Gastroesophageal sphincter (tissue), 4 donors: ENCODE data around the gene DYRK3. TPM values are rescaled to one million over a fixed set of nuclear protein-coding genes. Genes with fewer than 3 reads are reported as not detected.

Source experiments
- ATAC-seq: fragments of 150-250 bp; one replicate; pipeline ENCODE4 v1.9.1; 2016; ENCODE audit warnings: mild to moderate bottlenecking, moderate library complexity
- H3K27ac ChIP-seq, 4 donors: fragments of 200-600 bp; sonication (generic) in 3 of 4; 1 replicate in 3 of 4; 2 replicates in 1 of 4; pipeline ENCODE4 v1.5.1; 2016 to 2019
- H3K27me3 ChIP-seq: fragments of 200-600 bp; sonication (generic); one replicate; pipeline ENCODE4 v1.5.1; 2019
- H3K36me3 ChIP-seq, 2 donors: fragments of 200-600 bp; sonication (generic); one replicate each; pipeline ENCODE4 v1.5.1; 2019; ENCODE audit warnings: control low read depth in 1 of 2
- H3K4me1 ChIP-seq, 3 donors: fragments of 200-600 bp; sonication (generic); 1 replicate in 2 of 3; 2 replicates in 1 of 3; pipeline ENCODE4 v1.5.1; 2016 to 2019; ENCODE audit warnings: control low read depth in 2 of 3
- H3K4me3 ChIP-seq, 2 donors: fragments of 200-600 bp; sonication (generic); one replicate each; pipeline ENCODE4 v1.5.1; 2019; ENCODE audit warnings: mild to moderate bottlenecking in 1 of 2, moderate library complexity in 1 of 2
- H3K9me3 ChIP-seq, 3 donors: fragments of 200-600 bp; sonication (generic); one replicate each; pipeline ENCODE4 v1.5.1; 2017 to 2019; ENCODE audit warnings: control low read depth in 2 of 3
- EP300 ChIP-seq: sonication (generic); formaldehyde crosslinking; IDR thresholded peaks from one replicate; pipeline ENCODE4 v1.6.1; 2017; ENCODE audit warnings: antibody characterized with exemption, mild to moderate bottlenecking
- POLR2A ChIP-seq, 2 donors: fragments of 450-650 bp; IDR thresholded peaks; one replicate each; pipeline ENCODE4 v1.6.1; 2017; ENCODE audit warnings: antibody characterized with exemption in 2 of 2, mild to moderate bottlenecking in 2 of 2, moderate library complexity in 1 of 2
- POLR2AphosphoS5 ChIP-seq: sonication (generic); formaldehyde crosslinking; IDR thresholded peaks from one replicate; pipeline ENCODE4 v1.6.1; 2017; ENCODE audit warnings: antibody characterized with exemption
- WGBS, 2 donors: methylation state at CpG; one replicate each; pipeline ENCODE4 v1.1.5; 2018; ENCODE audit warnings: low coverage in 1 of 2; 5-methylcytosine and 5-hydroxymethylcytosine counted together
- total RNA-seq, 4 donors: library from RNA; depleted of rRNA; stranded (reverse); fragments of >200 nt; gene quantifications; one replicate each; pipeline ENCODE4 v1.1.0, GENCODE V29; 2016
- TF ChIP-seq, protein P1 (sequence below), 4 experiments: fragments of 200-600 bp in 2 of 4; fragments of 450-650 bp in 2 of 4; sonication (generic) in 1 of 4; IDR thresholded peaks; one replicate each; pipeline ENCODE4 v1.5.1; 2017 to 2019; ENCODE audit warnings: antibody characterized with exemption in 4 of 4, mild to moderate bottlenecking in 2 of 4, moderate library complexity in 2 of 4

The DYRK3 gene
- total RNA-seq, 4 donors from 2014 or later = 5.0 to 14.9 (median 8.4) TPM

DNA sequence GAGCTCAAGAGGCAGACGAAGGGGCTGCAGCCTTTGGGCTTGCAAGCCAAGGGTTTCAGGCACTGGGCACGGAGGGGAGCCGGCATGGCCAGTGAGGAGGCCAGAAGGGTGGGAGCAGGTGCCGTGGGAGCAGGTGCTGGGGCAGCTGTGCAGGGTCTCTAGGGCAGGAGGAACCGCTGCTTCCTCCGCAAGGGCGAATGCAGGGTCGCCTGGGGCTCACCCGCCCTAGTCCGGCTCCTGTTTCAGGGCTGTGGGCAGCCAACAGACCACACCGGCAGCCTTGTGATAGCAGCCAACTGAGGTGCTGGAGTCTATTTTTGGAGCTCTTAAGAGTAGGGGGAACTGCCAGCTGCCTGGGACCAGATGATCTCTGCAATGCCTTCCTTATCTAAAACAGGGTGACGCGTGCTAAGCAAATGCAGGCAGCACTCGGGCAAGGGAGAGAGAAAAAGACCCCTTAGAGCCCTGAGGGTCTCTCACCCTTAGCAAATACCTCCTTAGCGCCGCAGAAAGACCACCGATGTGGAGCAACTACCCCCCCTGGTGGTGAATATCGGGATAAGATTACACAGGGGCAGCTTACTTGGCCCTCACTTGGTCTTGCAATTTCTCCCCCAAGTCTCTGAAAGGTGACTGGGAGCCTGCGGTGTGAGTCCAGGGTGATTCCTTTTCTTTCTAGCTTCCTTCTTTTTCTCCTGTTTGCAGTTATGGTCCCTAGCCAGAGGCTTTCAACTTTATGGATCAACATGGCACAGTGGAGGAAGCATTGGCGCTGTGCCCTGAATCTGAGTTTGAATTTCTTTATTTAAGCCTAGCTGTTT, 28.7 kb downstream of the DYRK3 start:
- TF ChIP-seq, protein P1, sequence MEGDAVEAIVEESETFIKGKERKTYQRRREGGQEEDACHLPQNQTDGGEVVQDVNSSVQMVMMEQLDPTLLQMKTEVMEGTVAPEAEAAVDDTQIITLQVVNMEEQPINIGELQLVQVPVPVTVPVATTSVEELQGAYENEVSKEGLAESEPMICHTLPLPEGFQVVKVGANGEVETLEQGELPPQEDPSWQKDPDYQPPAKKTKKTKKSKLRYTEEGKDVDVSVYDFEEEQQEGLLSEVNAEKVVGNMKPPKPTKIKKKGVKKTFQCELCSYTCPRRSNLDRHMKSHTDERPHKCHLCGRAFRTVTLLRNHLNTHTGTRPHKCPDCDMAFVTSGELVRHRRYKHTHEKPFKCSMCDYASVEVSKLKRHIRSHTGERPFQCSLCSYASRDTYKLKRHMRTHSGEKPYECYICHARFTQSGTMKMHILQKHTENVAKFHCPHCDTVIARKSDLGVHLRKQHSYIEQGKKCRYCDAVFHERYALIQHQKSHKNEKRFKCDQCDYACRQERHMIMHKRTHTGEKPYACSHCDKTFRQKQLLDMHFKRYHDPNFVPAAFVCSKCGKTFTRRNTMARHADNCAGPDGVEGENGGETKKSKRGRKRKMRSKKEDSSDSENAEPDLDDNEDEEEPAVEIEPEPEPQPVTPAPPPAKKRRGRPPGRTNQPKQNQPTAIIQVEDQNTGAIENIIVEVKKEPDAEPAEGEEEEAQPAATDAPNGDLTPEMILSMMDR (IDR thresholded peaks at IDR 0.05) = peak; percentile 79 to 96 (median 84)
- TF ChIP-seq POLR2AphosphoS5 (peak; percentile 20), POLR2A (IDR thresholded peaks at IDR 0.05) (no peak), EP300 (no peak)
- ATAC-seq = peak; percentile 50
- 13% methylated on average over 9 of the region's 20 CpGs; no CpG with 5 or more reads in 1 of the 2 donors for WGBS, 2 donors
- no peak overlapping the region for H3K27ac ChIP-seq
- H3K9me3 ChIP-seq = no peaks in the 10 kb centered on the region
- H3K27me3 ChIP-seq = peaks cover 4% of the 10 kb centered on the region
- no peaks in the 10 kb centered on the region for H3K36me3 ChIP-seq
- peak overlapping the region in 1 of 2 donors; percentile 23 for H3K4me3 ChIP-seq
- H3K4me1 ChIP-seq = peaks cover 0 to 22% (median 11%) of the 10 kb centered on the region in 3 donors

DNA sequence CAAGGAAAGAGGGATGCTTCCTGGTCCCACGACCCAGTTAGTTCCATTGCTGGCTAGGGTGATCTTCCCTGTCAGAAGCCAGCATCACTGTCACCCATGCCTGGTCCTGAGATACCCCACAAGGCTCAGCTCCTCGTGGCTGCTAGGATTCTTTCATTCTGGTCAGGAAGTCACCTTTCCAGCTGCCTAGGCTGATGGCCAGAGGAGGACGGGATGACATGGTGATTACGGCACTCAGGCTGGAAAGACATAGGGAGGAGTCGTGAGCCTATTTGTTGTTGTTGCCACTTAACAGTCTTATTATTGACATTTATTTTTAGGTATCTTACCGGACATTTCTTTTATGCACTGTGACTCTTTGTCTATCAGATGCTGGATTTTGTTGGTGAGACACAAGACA, 29.4 kb downstream of the DYRK3 start:
- ATAC-seq = no peak
- H3K27ac ChIP-seq = no peak overlapping the region
- no peaks in the 10 kb centered on the region for H3K36me3 ChIP-seq
- no peaks in the 10 kb centered on the region for H3K9me3 ChIP-seq
- TF ChIP-seq EP300 = no peak
- no peak for TF ChIP-seq POLR2A (IDR thresholded peaks at IDR 0.05)
- no peak for TF ChIP-seq POLR2AphosphoS5
- TF ChIP-seq, protein P1 (IDR thresholded peaks at IDR 0.05) = no peak
- WGBS, 2 donors = 45% methylated on average over 5 of the region's 6 CpGs; no CpG with 5 or more reads in 1 of the 2 donors
- peaks cover 0 to 20% (median 11%) of the 10 kb centered on the region in 3 donors for H3K4me1 ChIP-seq
- H3K27me3 ChIP-seq = no peaks in the 10 kb centered on the region
- no peak overlapping the region for H3K4me3 ChIP-seq

DNA sequence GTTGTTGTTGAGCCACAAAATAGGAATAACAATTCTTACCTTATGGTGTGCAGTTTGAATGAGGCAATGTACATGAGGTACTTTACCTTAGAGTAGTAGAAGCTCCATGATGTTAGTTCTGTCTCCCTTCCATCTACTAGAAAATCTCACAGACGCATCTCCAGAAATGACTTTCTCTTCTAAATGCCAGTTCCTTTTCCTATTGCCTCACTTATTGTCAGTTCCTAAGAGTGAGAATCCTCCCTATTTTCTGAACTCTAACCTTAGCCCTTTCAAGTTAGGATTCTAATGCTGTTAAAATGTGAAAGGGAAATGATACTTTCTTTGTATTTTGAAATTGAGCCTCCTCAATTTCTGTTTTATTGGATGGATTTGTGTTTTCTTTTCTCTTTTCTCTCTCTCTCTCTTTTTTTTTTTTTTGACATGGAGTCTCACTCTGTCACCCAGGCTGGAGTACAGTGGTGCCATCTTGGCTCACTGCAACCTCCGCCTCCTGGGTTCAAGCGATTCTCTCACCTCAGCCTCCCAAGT, 30.8 kb downstream of the DYRK3 start:
- H3K4me1 ChIP-seq = peaks cover 0 to 20% (median 11%) of the 10 kb centered on the region in 3 donors
- H3K4me3 ChIP-seq = no peak overlapping the region
- no peak for TF ChIP-seq POLR2A (IDR thresholded peaks at IDR 0.05)
- no peak for TF ChIP-seq POLR2AphosphoS5
- no peak for TF ChIP-seq EP300
- TF ChIP-seq, protein P1 (IDR thresholded peaks at IDR 0.05) = no peak
- no peaks in the 10 kb centered on the region for H3K9me3 ChIP-seq
- H3K36me3 ChIP-seq = no peaks in the 10 kb centered on the region
- WGBS, 2 donors = 92 to 94% methylated on average over 3 of the region's 3 CpGs
- no peaks in the 10 kb centered on the region for H3K27me3 ChIP-seq
- no peak for ATAC-seq
- H3K27ac ChIP-seq = no peak overlapping the region

DNA sequence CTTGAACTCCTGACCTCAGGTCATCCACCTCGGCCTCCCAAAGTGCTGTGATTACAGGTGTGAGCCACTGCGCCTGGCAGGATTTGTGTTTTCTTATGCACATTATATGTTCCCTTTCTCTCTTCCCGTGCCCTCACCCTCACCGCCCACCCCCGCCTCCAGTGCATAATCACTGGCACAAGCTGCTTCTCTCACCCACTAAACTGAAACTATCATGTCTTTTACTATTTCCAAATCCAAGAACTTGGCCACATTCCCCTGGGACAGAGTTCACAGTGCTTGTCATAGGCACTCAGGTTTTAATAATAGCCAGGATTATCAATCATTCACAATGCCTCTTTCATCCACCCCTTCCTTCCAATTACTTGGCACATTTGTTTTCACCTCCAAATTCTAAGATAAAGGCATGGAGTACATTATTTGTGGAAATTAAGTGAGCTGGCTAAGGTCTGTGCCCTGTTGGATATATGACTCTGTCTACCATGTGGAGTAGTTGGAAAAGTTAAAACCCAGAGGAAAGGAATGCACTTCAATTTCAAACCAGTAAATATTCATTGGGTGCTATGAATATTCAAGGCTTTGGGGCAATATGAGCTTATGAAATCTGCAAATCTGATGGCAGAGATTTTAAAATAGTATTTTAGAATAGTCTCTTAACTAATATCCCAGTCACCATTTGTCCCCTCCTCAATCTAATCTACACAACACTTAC, 31.8 kb downstream of the DYRK3 start:
- H3K9me3 ChIP-seq = no peaks in the 10 kb centered on the region
- TF ChIP-seq POLR2AphosphoS5 (no peak), EP300 (no peak), POLR2A (IDR thresholded peaks at IDR 0.05) (no peak)
- TF ChIP-seq, protein P1 (IDR thresholded peaks at IDR 0.05) = no peak
- peaks cover 0 to 26% (median 11%) of the 10 kb centered on the region in 3 donors for H3K4me1 ChIP-seq
- ATAC-seq = no peak
- no peaks in the 10 kb centered on the region for H3K27me3 ChIP-seq
- H3K4me3 ChIP-seq = no peak overlapping the region
- H3K27ac ChIP-seq = no peak overlapping the region
- H3K36me3 ChIP-seq = no peaks in the 10 kb centered on the region
- WGBS, 2 donors = 69 to 87% methylated on average over 3 to 5 of the region's 5 CpGs
